GM19397 (cell line): ENCODE measurements around the gene TBCE.
A peak's percentile ranks its signal among the peaks of the same experiment; 100 is the strongest.

Source experiments
- ATAC-seq: cut with Tn5 transposase; IDR thresholded peaks from one replicate; pipeline ENCODE4 v1.9.1; 2021; ENCODE audit warnings: mild to moderate bottlenecking, moderate library complexity; ENCODE audit not compliant: unreplicated experiment

TBCE gene

DNA sequence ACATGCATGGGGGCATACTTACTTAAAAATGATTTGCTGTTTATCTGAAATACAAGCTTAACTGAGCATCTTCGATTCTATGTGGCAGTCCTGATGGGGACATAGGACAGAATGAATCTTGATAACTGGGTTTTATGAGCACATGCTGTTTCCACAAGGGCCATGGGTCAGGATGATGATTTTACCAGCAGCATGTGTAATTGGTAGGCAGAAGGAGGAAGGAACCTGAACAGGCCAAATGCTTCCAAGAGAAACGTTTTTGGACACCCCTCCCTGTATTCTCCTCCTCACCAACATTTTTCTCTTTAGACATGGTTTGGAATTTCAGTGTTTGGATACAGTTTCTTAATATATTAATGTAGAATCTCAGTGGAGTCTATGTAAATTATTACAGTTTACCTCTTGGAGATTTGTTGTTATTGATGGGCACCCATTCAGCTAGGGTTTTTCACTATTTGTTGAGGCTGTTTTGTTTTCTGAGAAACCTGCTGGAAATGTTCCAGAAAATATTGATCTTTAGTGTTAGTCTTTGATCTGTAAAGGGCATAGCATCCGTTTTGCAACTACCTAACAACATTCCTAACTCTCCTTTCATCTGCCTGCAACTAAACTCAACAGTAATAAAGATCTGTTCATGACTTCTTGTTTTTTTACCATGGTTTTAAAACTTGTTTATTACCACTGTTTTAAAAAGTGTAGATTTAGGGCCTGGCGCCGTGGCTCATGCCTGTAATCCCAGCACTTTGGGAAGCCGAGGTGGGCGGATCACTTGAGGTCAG is 42.0 kb downstream of the TBCE start:
- no peak for ATAC-seq

- no peak for ATAC-seq
Measured at GRCh38 chr1:235410467-235410866, 43.2 kb downstream of the TBCE start.

DNA sequence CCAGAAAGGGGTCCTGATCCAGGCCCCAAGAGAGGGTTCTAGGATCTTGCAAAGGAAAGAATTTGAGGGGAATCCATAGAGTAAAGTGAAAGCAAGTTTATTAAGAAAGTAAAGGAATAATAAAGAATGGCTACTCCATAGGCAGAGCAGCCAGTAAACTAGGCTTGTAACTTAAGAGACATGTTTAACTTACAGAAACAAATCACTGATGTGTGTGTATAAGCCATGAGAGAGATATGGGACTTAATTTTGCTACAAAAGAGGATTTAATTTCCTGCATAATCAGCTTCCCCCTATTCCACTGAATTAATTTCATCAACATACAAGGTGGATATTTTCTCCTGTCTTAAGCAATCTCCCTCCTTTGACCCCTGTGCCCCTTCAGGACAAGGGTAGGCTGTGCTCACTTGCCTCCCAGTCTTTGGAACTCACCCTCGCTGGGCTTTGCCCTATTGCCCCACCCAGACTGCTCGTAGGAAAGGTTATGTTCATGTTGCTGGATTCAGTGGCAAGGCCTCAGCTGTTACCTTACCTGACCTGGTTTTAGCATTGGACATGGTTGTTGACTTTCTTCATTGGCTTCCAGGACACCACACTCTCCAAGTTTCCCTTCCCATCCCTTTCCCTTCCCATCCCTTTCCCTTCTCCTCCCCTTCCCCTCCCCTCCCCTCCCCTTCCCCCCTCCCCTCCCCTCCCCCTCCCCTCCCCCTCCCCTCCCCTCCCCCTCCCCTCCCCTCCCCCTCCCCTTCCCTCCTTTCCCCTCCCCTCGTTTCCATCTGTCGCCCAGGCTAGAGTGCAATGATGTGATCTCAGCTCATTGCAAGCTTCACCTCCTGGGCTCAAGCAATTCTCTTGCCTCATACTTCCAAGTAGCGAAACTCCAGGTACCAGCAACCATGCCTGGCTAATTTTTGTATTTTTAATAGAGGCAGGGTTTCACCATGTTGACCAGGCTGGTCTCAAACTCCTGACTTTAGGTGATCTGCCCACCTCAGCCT is 44.6 kb downstream of the TBCE start:
- ATAC-seq = no peak

DNA sequence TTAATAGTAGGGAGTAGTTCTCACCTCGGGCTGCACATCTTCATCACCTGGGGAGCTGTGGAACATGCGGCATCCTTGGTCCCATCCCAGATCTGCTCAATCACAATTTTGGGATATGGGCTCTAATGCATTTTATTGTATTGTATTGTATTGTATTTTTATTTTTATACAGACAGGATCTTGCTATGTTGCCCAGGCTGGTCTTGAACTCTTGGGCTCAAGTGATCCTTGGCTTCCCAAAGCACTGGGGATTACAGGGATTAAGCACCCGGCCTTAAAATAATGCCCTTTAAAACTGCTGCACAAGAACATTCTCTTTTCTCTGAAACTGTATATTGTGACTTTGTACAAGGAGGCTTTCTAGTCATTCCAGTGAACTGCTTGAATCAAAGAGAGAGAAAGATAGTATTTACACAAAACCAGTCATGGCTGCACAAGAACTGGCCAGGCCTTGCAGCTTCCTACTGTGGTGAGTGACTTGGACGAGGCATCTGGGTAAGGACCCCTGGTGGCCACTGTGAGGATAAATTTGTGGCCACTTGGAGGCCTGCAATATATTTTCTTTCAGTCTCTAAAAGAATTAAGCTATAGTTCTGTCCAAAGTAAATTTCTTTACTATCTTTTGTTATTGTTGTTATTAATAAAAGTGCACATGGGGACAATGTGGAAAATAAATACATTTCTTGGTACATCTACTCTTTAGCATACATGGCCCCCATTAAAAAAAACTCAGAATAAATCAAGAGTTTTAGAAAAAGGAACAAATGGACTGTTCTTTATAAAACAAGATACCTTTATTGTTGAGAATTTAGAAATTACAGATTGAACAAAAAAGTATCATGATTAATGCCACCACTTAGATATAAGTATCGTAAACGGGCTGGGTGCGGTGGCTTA is 48.0 kb downstream of the TBCE start:
- peak; percentile 50 for ATAC-seq

- ATAC-seq = no peak
Measured at GRCh38 chr1:235416662-235417049, 49.4 kb downstream of the TBCE start.

DNA sequence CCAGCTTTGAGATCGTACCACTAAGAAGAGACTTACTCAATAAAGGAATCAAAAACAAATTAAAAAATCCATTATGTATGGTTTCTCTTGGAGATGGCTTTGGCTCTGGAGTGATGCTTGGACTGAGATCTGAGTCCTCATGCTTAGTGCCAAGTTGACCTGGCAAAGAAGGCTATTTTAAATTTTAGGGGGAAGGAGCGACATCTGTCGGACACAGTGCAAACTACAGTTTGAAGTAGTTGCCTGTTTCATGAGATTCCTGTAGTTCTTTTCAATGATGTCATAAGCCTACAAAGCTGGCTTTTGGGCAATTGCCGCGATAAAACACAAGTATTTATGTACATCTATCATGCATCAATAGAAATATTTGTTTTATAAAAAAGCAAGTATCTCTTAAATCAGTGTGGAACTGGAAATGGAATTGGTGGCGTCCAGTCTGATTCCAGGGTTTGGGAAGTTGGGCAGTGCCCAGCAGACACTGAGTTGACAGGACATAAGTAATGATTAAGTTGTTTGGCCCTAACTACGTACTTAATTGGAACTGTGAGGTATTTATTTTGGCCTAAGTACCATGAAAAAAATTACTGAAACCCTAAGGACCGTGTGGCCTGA is 50.0 kb downstream of the TBCE start:
- no peak for ATAC-seq

GRCh38 chr1:235421751-235422150 is 54.5 kb downstream of the TBCE start:
- no peak for ATAC-seq

GRCh38 chr1:235423214-235423652 is 56.0 kb downstream of the TBCE start:
- ATAC-seq = peak; percentile 65

GRCh38 chr1:235424092-235424491 is 56.9 kb downstream of the TBCE start:
- no peak for ATAC-seq

DNA sequence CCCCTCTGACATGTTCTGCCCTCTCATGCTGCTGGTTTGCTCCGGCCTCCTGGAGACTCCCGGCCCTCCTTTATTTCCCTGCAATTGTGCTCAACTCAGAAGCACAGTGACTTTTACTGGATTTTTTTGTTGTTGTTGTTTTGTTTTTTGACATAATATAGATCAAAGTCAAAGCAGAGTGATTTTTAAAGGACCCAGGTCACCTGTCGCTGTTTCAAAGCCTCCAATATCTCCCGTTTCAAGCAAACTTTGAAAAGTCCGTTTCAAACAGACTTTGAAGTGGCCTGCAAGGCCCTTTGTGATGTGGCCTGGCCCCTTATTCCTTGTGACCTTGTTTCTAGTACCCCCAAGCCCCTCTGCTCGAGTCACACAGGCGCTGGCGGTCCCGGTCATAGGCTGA is 58.1 kb downstream of the TBCE start:
- no peak for ATAC-seq

- ATAC-seq = no peak
Measured at GRCh38 chr1:235426143-235426542, 58.9 kb downstream of the TBCE start.

- no peak for ATAC-seq
Measured at GRCh38 chr1:235426680-235427079, 59.5 kb downstream of the TBCE start.

- no peak for ATAC-seq
Measured at GRCh38 chr1:235427447-235427846, 60.2 kb downstream of the TBCE start.

DNA sequence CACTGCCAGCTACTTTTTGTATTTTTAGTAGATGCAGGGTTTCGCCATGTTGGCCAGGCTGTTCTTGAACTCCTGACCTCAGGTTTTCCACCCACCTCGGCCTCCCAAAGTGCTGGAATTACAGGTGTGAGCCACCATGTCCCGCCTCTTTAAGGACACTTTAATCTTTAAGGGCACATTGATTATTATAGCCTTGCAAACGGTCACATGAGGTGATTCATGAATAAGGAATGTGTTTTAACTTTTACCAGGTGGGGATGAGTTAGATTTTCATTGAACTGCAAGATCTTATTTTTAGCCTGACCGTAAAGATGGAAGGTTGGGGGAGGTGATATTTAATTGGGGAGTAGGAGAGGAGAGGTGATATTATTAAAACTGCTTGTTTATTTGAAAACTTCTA is 61.9 kb downstream of the TBCE start:
- ATAC-seq = no peak

DNA sequence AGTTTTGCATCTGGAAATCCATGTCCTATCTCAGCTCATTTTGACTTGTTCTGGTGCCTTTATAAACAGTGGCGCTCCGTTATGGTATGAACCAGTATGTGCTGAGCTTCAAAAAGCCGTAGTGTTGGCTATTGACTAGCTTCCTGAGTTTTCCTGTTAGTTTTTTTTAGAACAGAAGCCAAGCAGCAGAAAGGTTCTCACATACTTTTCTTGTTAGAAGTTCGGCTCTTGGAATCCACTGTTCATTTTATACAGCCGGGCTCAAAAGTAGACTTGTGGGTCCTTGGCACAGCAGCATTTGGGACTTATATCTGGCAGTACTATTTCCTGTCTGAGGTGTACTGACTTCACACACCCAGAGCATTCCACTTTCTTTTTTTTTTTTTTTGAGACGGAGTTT is 63.8 kb downstream of the TBCE start:
- no peak for ATAC-seq

GRCh38 chr1:235434001-235434400 is 66.8 kb downstream of the TBCE start:
- ATAC-seq = no peak

DNA sequence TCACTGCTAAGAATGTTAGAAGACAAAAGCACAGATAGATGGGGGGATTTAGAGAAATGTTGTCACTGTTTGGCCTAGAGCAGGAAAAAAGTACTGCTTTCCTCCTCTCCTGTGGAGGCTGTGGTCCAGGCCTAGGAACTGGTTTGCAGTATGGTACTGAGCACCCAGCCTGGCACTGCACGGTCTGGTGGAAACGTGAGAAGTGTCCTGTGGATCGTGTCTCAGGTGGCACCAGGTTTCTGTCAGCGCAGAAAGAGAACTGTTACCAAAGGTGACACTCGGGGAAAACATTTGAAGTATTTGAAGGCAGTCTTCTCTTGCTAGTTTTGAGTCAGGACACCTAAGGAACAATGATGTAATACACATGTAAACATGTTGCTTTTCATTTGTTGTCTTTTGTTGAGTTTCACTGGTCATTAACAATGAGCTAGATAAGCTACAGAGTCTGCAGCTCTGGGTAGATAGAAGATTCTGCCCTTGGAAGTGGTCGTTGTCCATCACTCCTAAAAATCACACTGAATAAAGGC is 74.0 kb downstream of the TBCE start:
- ATAC-seq = no peak

DNA sequence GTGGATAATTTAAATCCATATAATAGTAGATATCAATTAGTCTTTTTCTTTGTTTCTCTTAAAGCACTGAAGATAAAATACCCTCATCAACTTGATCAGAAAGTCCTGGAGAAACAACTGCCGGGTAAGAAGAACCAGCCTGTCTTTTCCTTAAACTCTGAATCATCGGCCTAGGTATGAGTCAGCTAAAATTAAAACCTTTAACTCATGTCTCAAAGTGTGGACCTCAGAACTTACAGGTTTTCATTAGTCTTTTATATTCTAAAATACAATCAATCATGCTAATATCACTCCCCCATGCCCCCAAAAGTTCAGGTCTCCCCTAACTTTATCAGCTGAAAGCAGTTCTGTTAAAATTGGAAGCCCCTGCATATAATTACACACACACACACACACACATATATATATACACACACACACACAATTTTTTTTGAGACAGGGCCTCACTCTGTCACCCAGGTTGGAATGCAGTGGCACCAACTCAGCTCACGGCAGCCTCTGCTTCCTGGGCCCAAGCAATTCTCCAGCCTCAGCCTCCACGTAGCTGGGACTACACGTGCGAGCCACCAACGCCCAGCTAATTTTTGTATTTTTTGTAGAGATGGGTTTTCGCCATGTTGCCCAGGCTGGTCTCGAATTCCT is 75.7 kb downstream of the TBCE start:
- ATAC-seq = no peak

- ATAC-seq = no peak
Measured at GRCh38 chr1:235448616-235449015, 81.4 kb downstream of the TBCE start.

DNA sequence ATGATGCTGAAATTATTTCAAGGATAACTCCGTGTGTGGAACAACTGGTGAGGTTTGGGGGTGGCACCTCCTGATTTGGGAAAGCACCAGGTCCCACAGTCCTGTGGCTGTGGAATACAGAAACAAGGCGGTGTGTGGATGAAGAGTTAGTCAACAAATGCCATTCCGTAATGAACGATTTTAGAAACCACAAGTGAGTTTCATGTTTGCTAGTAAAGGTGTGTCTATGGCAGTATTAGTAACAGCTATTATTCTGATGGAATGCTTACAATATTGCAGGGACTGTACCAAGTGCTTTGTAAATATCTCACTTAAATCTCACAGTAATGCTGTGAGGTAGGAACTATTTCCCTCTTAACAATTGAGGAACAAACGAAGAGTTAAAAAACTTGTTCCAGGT is 83.2 kb downstream of the TBCE start:
- ATAC-seq = no peak
